A549 treated with CORT108297 at 1 μM for 4 hours (cell line): ENCODE measurements around the gene CCNE1. TPM values are rescaled to one million over a fixed set of nuclear protein-coding genes. Genes with fewer than 3 reads are reported as not detected.

Experiments used
- total RNA-seq: library from RNA; stranded (reverse); fragments of 200-300 nt; extraction: Qiagen RNA extraction; gene quantifications from 5 replicates; pipeline ENCODE4 v1.2.3, GENCODE V29; 2022

Gene CCNE1
- 22.9 to 26.6 TPM (median 25.2 TPM) in 5 replicates for total RNA-seq

GRCh38 chr19:29811125-29812079 is at the start of gene CCNE1:
TSS of gene CCNE1 (plus strand) at chr19:29811991. CDS start at chr19:29812556, 565 bp downstream.

Other genes starting within 250 kb of the CCNE1 start
- 181 to 245 TPM (median 195 TPM) in 5 replicates for gene POP4, start 205.7 kb upstream of the CCNE1 start, total RNA-seq
- gene PLEKHF1, start 146.5 kb upstream of the CCNE1 start, total RNA-seq: 7.0 to 11.4 TPM (median 10.5 TPM) in 5 replicates
- gene C19orf12, start 96.7 kb upstream of the CCNE1 start, total RNA-seq: 42.5 to 51.4 TPM (median 48.6 TPM) in 5 replicates
- 87.9 to 114 TPM (median 88.3 TPM) in 5 replicates for gene URI1, start 130.2 kb downstream of the CCNE1 start, total RNA-seq